GM10847 (cell line): ENCODE results near the gene ZSCAN2.
A peak's percentile ranks its signal among the peaks of the same experiment; 100 is the strongest.

Experiments
- POLR2A ChIP-seq: IDR thresholded peaks from 2 replicates; pipeline ENCODE4 v1.6.1; 2011; ENCODE audit not compliant: insufficient read length; ENCODE audit errors: extremely low read depth

Gene ZSCAN2

GRCh38 chr15:84633311-84634227 lies 32.8 kb downstream of the ZSCAN2 start:
- TF ChIP-seq POLR2A, result no peak

GRCh38 chr15:84634228-84634837 lies 33.5 kb downstream of the ZSCAN2 start:
- TF ChIP-seq POLR2A, result no peak

- TF ChIP-seq POLR2A, result no peak
Observed at GRCh38 chr15:84638103-84638502, 37.3 kb downstream of the ZSCAN2 start.

- TF ChIP-seq POLR2A, result no peak
Observed at GRCh38 chr15:84643838-84644237, 43.0 kb downstream of the ZSCAN2 start.

- TF ChIP-seq POLR2A, result no peak
Observed at GRCh38 chr15:84645496-84645895, 44.7 kb downstream of the ZSCAN2 start.

- TF ChIP-seq POLR2A, result no peak
Observed at GRCh38 chr15:84645997-84646396, 45.2 kb downstream of the ZSCAN2 start.

GRCh38 chr15:84647726-84648125 lies 46.9 kb downstream of the ZSCAN2 start:
- TF ChIP-seq POLR2A, result no peak

- TF ChIP-seq POLR2A, result no peak
Observed at GRCh38 chr15:84648539-84648938, 47.7 kb downstream of the ZSCAN2 start.

GRCh38 chr15:84649706-84650105 lies 48.9 kb downstream of the ZSCAN2 start:
- no peak for TF ChIP-seq POLR2A

GRCh38 chr15:84653584-84653909 lies 52.7 kb downstream of the ZSCAN2 start:
- no peak for TF ChIP-seq POLR2A

- TF ChIP-seq POLR2A, result peak; percentile 50
Observed at GRCh38 chr15:84653910-84654688, 53.3 kb downstream of the ZSCAN2 start, which contains the start of gene WDR73. Gene WDR73 (minus strand): TSS chr15:84654283. CDS start chr15:84654274, 9 bp downstream.

- no peak for TF ChIP-seq POLR2A
Observed at GRCh38 chr15:84654689-84655453, 54.1 kb downstream of the ZSCAN2 start.

GRCh38 chr15:84656972-84657371 lies 56.2 kb downstream of the ZSCAN2 start:
- no peak for TF ChIP-seq POLR2A

- no peak for TF ChIP-seq POLR2A
Observed at GRCh38 chr15:84657748-84658079, 56.9 kb downstream of the ZSCAN2 start.

- TF ChIP-seq POLR2A, result no peak
Observed at GRCh38 chr15:84658080-84658787, 57.4 kb downstream of the ZSCAN2 start, which contains the start of gene NMB. Gene NMB (minus strand): TSS chr15:84658199. CDS start chr15:84658152, 47 bp downstream.
